HUES64 (cell line): ENCODE data around the gene BEST4.
"Not testable (repeated sequence)": the region's sequence is repeated elsewhere in the genome, so short reads cannot be mapped to it uniquely, and the experiment has no call there.

Experiments used
- H3K27ac ChIP-seq: 2 replicates; pipeline ENCODE4 v1.7.0; 2013; ENCODE audit warnings: low read depth, low read length, inconsistent platforms
- H3K27me3 ChIP-seq: 2 replicates; pipeline ENCODE4 v1.6.1; 2013; ENCODE audit warnings: mild to moderate bottlenecking, low read length; ENCODE audit not compliant: insufficient read depth
- H3K36me3 ChIP-seq: 2 replicates; pipeline ENCODE4 v1.6.1; 2013; ENCODE audit warnings: mild to moderate bottlenecking, low read length; ENCODE audit not compliant: insufficient read depth
- H3K4me1 ChIP-seq: 2 replicates; pipeline ENCODE4 v1.6.1; 2013; ENCODE audit warnings: mild to moderate bottlenecking, low read length, moderate library complexity; ENCODE audit not compliant: insufficient read depth
- H3K4me3 ChIP-seq: 2 replicates; pipeline ENCODE4 v1.5.1; 2013; ENCODE audit warnings: mild to moderate bottlenecking, low read length, moderate library complexity
- H3K9ac ChIP-seq: 2 replicates; pipeline ENCODE4 v1.6.1; 2013; ENCODE audit warnings: mild to moderate bottlenecking, low read depth, low read length
- H3K9me3 ChIP-seq: 2 replicates; pipeline ENCODE4 v1.6.1; 2013; ENCODE audit warnings: low read depth, low read length; ENCODE audit not compliant: insufficient read depth
- WGBS: fragments of 150-250, 120-280 bp; methylation state at CpG from one replicate; pipeline ENCODE4 v1.1.7; 2013; ENCODE audit warnings: missing lambda C conversion rate; 5-methylcytosine and 5-hydroxymethylcytosine counted together

The BEST4 gene

GRCh38 chr1:44766421-44766820 lies 21.5 kb downstream of the BEST4 start:
- H3K4me3 ChIP-seq, H3K27me3 ChIP-seq, H3K4me1 ChIP-seq, H3K27ac ChIP-seq, H3K9me3 ChIP-seq, H3K9ac ChIP-seq: not testable (repeated sequence)
- whole genome bisulfite sequencing: 94% methylated on average over 6 of the region's 6 CpGs
- peaks cover 71% of the 10 kb centered on the region for H3K36me3 ChIP-seq

- Histone ChIP-seq H3K9me3 (no peaks in the 10 kb centered on the region), H3K9ac (no peak overlapping the region), H3K27me3 (no peaks in the 10 kb centered on the region), H3K4me1 (no peaks in the 10 kb centered on the region), H3K27ac (no peak overlapping the region), H3K36me3 (peaks cover 97% of the 10 kb centered on the region), H3K4me3 (no peak overlapping the region)
- 89% methylated on average over 3 of the region's 3 CpGs for WGBS
These were observed 27.1 kb downstream of the BEST4 start for GRCh38 chr1:44760876-44761275.

GRCh38 chr1:44759077-44759476 lies 28.9 kb downstream of the BEST4 start:
- no peak overlapping the region for H3K9ac ChIP-seq
- H3K27ac ChIP-seq: no peak overlapping the region
- H3K4me3 ChIP-seq: no peak overlapping the region
- no peaks in the 10 kb centered on the region for H3K27me3 ChIP-seq
- WGBS: 87% methylated on average over 11 of the region's 11 CpGs
- peaks cover 96% of the 10 kb centered on the region for H3K36me3 ChIP-seq
- no peaks in the 10 kb centered on the region for H3K4me1 ChIP-seq
- H3K9me3 ChIP-seq: no peaks in the 10 kb centered on the region

- Histone ChIP-seq H3K27me3 (no peaks in the 10 kb centered on the region), H3K9ac (no peak overlapping the region), H3K36me3 (peaks cover 96% of the 10 kb centered on the region), H3K4me3 (no peak overlapping the region), H3K27ac (no peak overlapping the region), H3K4me1 (no peaks in the 10 kb centered on the region), H3K9me3 (no peaks in the 10 kb centered on the region)
- WGBS: 92% methylated on average over 2 of the region's 2 CpGs
These were observed 30.6 kb downstream of the BEST4 start for GRCh38 chr1:44757420-44757819.

- no peak overlapping the region for H3K9ac ChIP-seq
- no peaks in the 10 kb centered on the region for H3K9me3 ChIP-seq
- peaks cover 92% of the 10 kb centered on the region for H3K36me3 ChIP-seq
- no peaks in the 10 kb centered on the region for H3K4me1 ChIP-seq
- H3K27ac ChIP-seq: no peak overlapping the region
- H3K4me3 ChIP-seq: no peak overlapping the region
- WGBS: 84% methylated on average over 3 of the region's 3 CpGs
- no peaks in the 10 kb centered on the region for H3K27me3 ChIP-seq
These were observed 40.1 kb downstream of the BEST4 start for GRCh38 chr1:44747878-44748277.

GRCh38 chr1:44743211-44743610 lies 44.8 kb downstream of the BEST4 start:
- Histone ChIP-seq H3K9me3 (no peaks in the 10 kb centered on the region), H3K4me1 (peaks cover 6% of the 10 kb centered on the region), H3K27me3 (no peaks in the 10 kb centered on the region), H3K4me3 (no peak overlapping the region), H3K36me3 (peaks cover 65% of the 10 kb centered on the region), H3K9ac (no peak overlapping the region; the same call in 1 of the 2 replicates), H3K27ac (no peak overlapping the region)
- WGBS: 100% methylated on average over 1 of the region's 1 CpG

GRCh38 chr1:44740179-44740617 lies 47.8 kb downstream of the BEST4 start:
- H3K4me3 ChIP-seq: peak overlapping the region; percentile 84
- no peaks in the 10 kb centered on the region for H3K27me3 ChIP-seq
- peaks cover 6% of the 10 kb centered on the region for H3K4me1 ChIP-seq
- H3K27ac ChIP-seq: peak overlapping the region; percentile 93
- peak overlapping the region; percentile 88 for H3K9ac ChIP-seq
- no peaks in the 10 kb centered on the region for H3K9me3 ChIP-seq
- 2% methylated on average over 14 of the region's 14 CpGs for WGBS
- H3K36me3 ChIP-seq: peaks cover 36% of the 10 kb centered on the region

GRCh38 chr1:44739307-44740178 lies 48.4 kb downstream of the BEST4 start, which contains the start of gene KIF2C:
TSS of gene KIF2C (plus strand) at chr1:44739837. CDS start at chr1:44739933, 96 bp downstream.
- peaks cover 6% of the 10 kb centered on the region for H3K4me1 ChIP-seq
- H3K9me3 ChIP-seq: no peaks in the 10 kb centered on the region
- H3K27ac ChIP-seq: peak within 1 kb of the TSS; percentile 93
- H3K9ac ChIP-seq: peak within 1 kb of the TSS; percentile 88
- peaks cover 33% of the 10 kb centered on the region for H3K36me3 ChIP-seq
- H3K4me3 ChIP-seq: peak within 1 kb of the TSS; percentile 84
- 2% methylated on average over 57 of the region's 57 CpGs for WGBS
- H3K27me3 ChIP-seq: no peaks in the 10 kb centered on the region

GRCh38 chr1:44738953-44739306 lies 49.0 kb downstream of the BEST4 start:
- H3K9me3 ChIP-seq, H3K27me3 ChIP-seq, H3K27ac ChIP-seq, H3K4me1 ChIP-seq: not testable (repeated sequence)
- no CpG with 5 or more reads among the region's 1 CpG for WGBS
- Histone ChIP-seq H3K4me3 (peak overlapping the region; percentile 84), H3K36me3 (peaks cover 27% of the 10 kb centered on the region), H3K9ac (peak overlapping the region; percentile 70)

GRCh38 chr1:44735992-44736391 lies 52.0 kb downstream of the BEST4 start:
- no peak overlapping the region for H3K27ac ChIP-seq

GRCh38 chr1:44733784-44734183 lies 54.2 kb downstream of the BEST4 start:
- Histone ChIP-seq H3K27me3 (no peaks in the 10 kb centered on the region), H3K36me3 (no peaks in the 10 kb centered on the region), H3K4me3 (no peak overlapping the region), H3K4me1 (peaks cover 12% of the 10 kb centered on the region; the same call in 1 of the 2 replicates), H3K27ac (no peak overlapping the region), H3K9me3 (no peaks in the 10 kb centered on the region), H3K9ac (no peak overlapping the region)
- WGBS: 93% methylated on average over 1 of the region's 1 CpG

More at GRCh38 chr1:44735992-44736391, 52.0 kb downstream of the BEST4 start:
- Histone ChIP-seq H3K9ac (no peak overlapping the region), H3K36me3 (peaks cover 3% of the 10 kb centered on the region), H3K4me3 (no peak overlapping the region), H3K9me3 (no peaks in the 10 kb centered on the region), H3K4me1 (peaks cover 11% of the 10 kb centered on the region), H3K27me3 (no peaks in the 10 kb centered on the region)
- WGBS: 95% methylated on average over 1 of the region's 1 CpG
